GM04504 (cell line): ENCODE measurements around the gene HS3ST3A1.
"Not testable (repeated sequence)": the region's sequence is repeated elsewhere in the genome, so short reads cannot be mapped to it uniquely, and the experiment has no call there.

Experiments used
- DNase-seq: peaks from one replicate; pipeline ENCODE4 v3.0.0-alpha.2; 2012; ENCODE audit warnings: low read depth

Gene HS3ST3A1

GRCh38 chr17:13575922-13576419 is 25.8 kb downstream of the HS3ST3A1 start:
- no peak for DNase-seq

- no peak for DNase-seq
These were observed 26.3 kb downstream of the HS3ST3A1 start for GRCh38 chr17:13575466-13575865.

GRCh38 chr17:13572581-13572980 is 29.1 kb downstream of the HS3ST3A1 start:
- no peak for DNase-seq

- DNase-seq = no peak
These were observed 32.2 kb downstream of the HS3ST3A1 start for GRCh38 chr17:13569398-13570123.

GRCh38 chr17:13568582-13569397 is 32.9 kb downstream of the HS3ST3A1 start:
- no peak for DNase-seq

GRCh38 chr17:13563866-13564265 is 37.9 kb downstream of the HS3ST3A1 start:
- DNase-seq = no peak

- DNase-seq = peak; percentile 87
These were observed 39.4 kb downstream of the HS3ST3A1 start for GRCh38 chr17:13562271-13562800.

- DNase-seq = no peak
These were observed 40.0 kb downstream of the HS3ST3A1 start for GRCh38 chr17:13561606-13562270.

GRCh38 chr17:13560935-13561334 is 40.8 kb downstream of the HS3ST3A1 start:
- DNase-seq = no peak

GRCh38 chr17:13558588-13558987 is 43.1 kb downstream of the HS3ST3A1 start:
- no peak for DNase-seq

- DNase-seq = peak; percentile 43
These were observed 44.7 kb downstream of the HS3ST3A1 start for GRCh38 chr17:13557077-13557476.

GRCh38 chr17:13554231-13554630 is 47.5 kb downstream of the HS3ST3A1 start:
- no peak for DNase-seq

GRCh38 chr17:13550291-13550690 is 51.4 kb downstream of the HS3ST3A1 start:
- DNase-seq = no peak

GRCh38 chr17:13548576-13548975 is 53.2 kb downstream of the HS3ST3A1 start:
- not testable (repeated sequence) for DNase-seq

- no peak for DNase-seq
These were observed 54.9 kb downstream of the HS3ST3A1 start for GRCh38 chr17:13546851-13547250.

GRCh38 chr17:13545941-13546340 is 55.8 kb downstream of the HS3ST3A1 start:
- no peak for DNase-seq

GRCh38 chr17:13544765-13545164 is 57.0 kb downstream of the HS3ST3A1 start:
- DNase-seq = no peak

GRCh38 chr17:13544292-13544691 is 57.4 kb downstream of the HS3ST3A1 start:
- DNase-seq = peak; percentile 96

GRCh38 chr17:13542636-13543035 is 59.1 kb downstream of the HS3ST3A1 start:
- DNase-seq = no peak

GRCh38 chr17:13541032-13541480 is 60.7 kb downstream of the HS3ST3A1 start:
- peak; percentile 90 for DNase-seq

GRCh38 chr17:13540546-13540945 is 61.2 kb downstream of the HS3ST3A1 start:
- no peak for DNase-seq

GRCh38 chr17:13539421-13539820 is 62.3 kb downstream of the HS3ST3A1 start:
- no peak for DNase-seq
